Astrocyte (in vitro differentiated cells and primary cell): Measurements from ENCODE around the gene PLEKHG2. TPM values are rescaled to one million over a fixed set of nuclear protein-coding genes. Genes with fewer than 3 reads are reported as not detected.

ENCODE experiments used
- DNase-seq: peaks from one replicate; pipeline ENCODE4 v3.0.0-alpha.2; 2010; ENCODE audit warnings: low read depth
- FAIRE-seq: peaks from 2 replicates; lab custom pipeline; 2011; peaks lifted over from hg19 to GRCh38; lab: Jason Lieb, UNC
- H2AFZ ChIP-seq: 2 replicates; pipeline ENCODE4 v1.6.0; 2012; ENCODE audit warnings: low read depth, low read length, inconsistent platforms
- H3K27ac ChIP-seq: 2 replicates; pipeline ENCODE4 v1.5.1; 2011; ENCODE audit warnings: low read depth, low read length, inconsistent platforms
- H3K27me3 ChIP-seq: 2 replicates; pipeline ENCODE4 v1.6.0; 2011; ENCODE audit warnings: low read length, inconsistent platforms; ENCODE audit not compliant: insufficient read depth
- H3K36me3 ChIP-seq: 2 replicates; pipeline ENCODE4 v1.5.1; 2011; ENCODE audit warnings: low read length, inconsistent platforms; ENCODE audit not compliant: insufficient read depth
- H3K4me1 ChIP-seq: 2 replicates; pipeline ENCODE4 v1.5.1; 2011; ENCODE audit warnings: low read length, inconsistent platforms; ENCODE audit not compliant: insufficient read depth
- H3K4me2 ChIP-seq: 2 replicates; pipeline ENCODE4 v1.6.0; 2012; ENCODE audit warnings: low read length, inconsistent platforms
- H3K4me3 ChIP-seq: 2 replicates; pipeline ENCODE4 v1.5.1; 2011; ENCODE audit warnings: low read depth, mild to moderate bottlenecking, low read length, inconsistent platforms; ENCODE audit not compliant: insufficient read depth
- H3K79me2 ChIP-seq: 2 replicates; pipeline ENCODE4 v1.6.0; 2012; ENCODE audit warnings: mild to moderate bottlenecking, low read length, inconsistent platforms; ENCODE audit not compliant: insufficient read depth
- H3K9ac ChIP-seq: 2 replicates; pipeline ENCODE4 v1.6.0; 2012; ENCODE audit warnings: mild to moderate bottlenecking, low read length, inconsistent platforms
- H3K9me3 ChIP-seq: 2 replicates; pipeline ENCODE4 v1.5.1; 2012; ENCODE audit warnings: low read depth, mild to moderate bottlenecking, low read length, inconsistent platforms; ENCODE audit not compliant: insufficient read depth
- H4K20me1 ChIP-seq: 2 replicates; pipeline ENCODE4 v1.6.0; 2012; ENCODE audit warnings: low read length, inconsistent platforms; ENCODE audit not compliant: insufficient read depth
- H3K27ac Mint-ChIP-seq: one replicate; pipeline ENCODE4 v1.8.0; 2021; ENCODE audit warnings: mild to moderate bottlenecking, mixed read lengths; ENCODE audit not compliant: unreplicated experiment
- H3K27me3 Mint-ChIP-seq: one replicate; pipeline ENCODE4 v1.8.0; 2021; ENCODE audit warnings: low read depth, mixed read lengths; ENCODE audit not compliant: unreplicated experiment
- H3K36me3 Mint-ChIP-seq: one replicate; pipeline ENCODE4 v1.8.0; 2021; ENCODE audit warnings: low read depth, mixed read lengths; ENCODE audit not compliant: unreplicated experiment
- H3K4me1 Mint-ChIP-seq: one replicate; pipeline ENCODE4 v1.8.0; 2021; ENCODE audit warnings: low read depth, mixed read lengths; ENCODE audit not compliant: unreplicated experiment
- H3K4me3 Mint-ChIP-seq: one replicate; pipeline ENCODE4 v1.8.0; 2021; ENCODE audit warnings: mild to moderate bottlenecking, moderate library complexity, mixed read lengths; ENCODE audit not compliant: unreplicated experiment
- H3K9me3 Mint-ChIP-seq: one replicate; pipeline ENCODE4 v1.8.0; 2021; ENCODE audit warnings: mild to moderate bottlenecking, mixed read lengths; ENCODE audit not compliant: unreplicated experiment
- EZH2 ChIP-seq: IDR thresholded peaks from 2 replicates; pipeline ENCODE4 v1.6.1; 2012; ENCODE audit warnings: mild to moderate bottlenecking, low read length, inconsistent platforms; ENCODE audit not compliant: insufficient read depth
- total RNA-seq: library from RNA; stranded (reverse); gene quantifications from 2 replicates; pipeline ENCODE4 v1.2.1, GENCODE V29; 2021
- TF ChIP-seq, protein P1 (sequence below): IDR thresholded peaks from 2 replicates; pipeline ENCODE4 v1.5.1; 2011; ENCODE audit warnings: low read depth, mild to moderate bottlenecking, inconsistent platforms, low read length, moderate library complexity; ENCODE audit not compliant: insufficient read depth

Gene PLEKHG2
- total RNA-seq, 1 donor from 2014 or later: 102 TPM

GRCh38 chr19:39434123-39435076 is 21.9 kb downstream of the PLEKHG2 start:
- DNase-seq (no peak), FAIRE-seq (no peak)
- peak overlapping the region; percentile 94 for H3K27ac ChIP-seq
- peaks cover 24% of the 10 kb centered on the region for H3K4me1 Mint-ChIP-seq
- H4K20me1 ChIP-seq: peaks cover 29% of the 10 kb centered on the region
- no peaks in the 10 kb centered on the region for H3K9me3 Mint-ChIP-seq
- H3K27me3 ChIP-seq: no peaks in the 10 kb centered on the region
- peak overlapping the region; percentile 100 for H3K4me3 Mint-ChIP-seq
- H3K9me3 ChIP-seq: no peaks in the 10 kb centered on the region
- TF ChIP-seq, protein P1, sequence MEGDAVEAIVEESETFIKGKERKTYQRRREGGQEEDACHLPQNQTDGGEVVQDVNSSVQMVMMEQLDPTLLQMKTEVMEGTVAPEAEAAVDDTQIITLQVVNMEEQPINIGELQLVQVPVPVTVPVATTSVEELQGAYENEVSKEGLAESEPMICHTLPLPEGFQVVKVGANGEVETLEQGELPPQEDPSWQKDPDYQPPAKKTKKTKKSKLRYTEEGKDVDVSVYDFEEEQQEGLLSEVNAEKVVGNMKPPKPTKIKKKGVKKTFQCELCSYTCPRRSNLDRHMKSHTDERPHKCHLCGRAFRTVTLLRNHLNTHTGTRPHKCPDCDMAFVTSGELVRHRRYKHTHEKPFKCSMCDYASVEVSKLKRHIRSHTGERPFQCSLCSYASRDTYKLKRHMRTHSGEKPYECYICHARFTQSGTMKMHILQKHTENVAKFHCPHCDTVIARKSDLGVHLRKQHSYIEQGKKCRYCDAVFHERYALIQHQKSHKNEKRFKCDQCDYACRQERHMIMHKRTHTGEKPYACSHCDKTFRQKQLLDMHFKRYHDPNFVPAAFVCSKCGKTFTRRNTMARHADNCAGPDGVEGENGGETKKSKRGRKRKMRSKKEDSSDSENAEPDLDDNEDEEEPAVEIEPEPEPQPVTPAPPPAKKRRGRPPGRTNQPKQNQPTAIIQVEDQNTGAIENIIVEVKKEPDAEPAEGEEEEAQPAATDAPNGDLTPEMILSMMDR: no peak
- TF ChIP-seq EZH2: no peak
- peak overlapping the region; percentile 99 for H3K4me3 ChIP-seq
- no peak overlapping the region for H2AFZ ChIP-seq
- H3K9ac ChIP-seq: peak overlapping the region; percentile 99
- peak overlapping the region; percentile 89 for H3K27ac Mint-ChIP-seq
- peaks cover 39% of the 10 kb centered on the region for H3K79me2 ChIP-seq
- no peaks in the 10 kb centered on the region for H3K27me3 Mint-ChIP-seq
- H3K36me3 Mint-ChIP-seq: peaks cover 14% of the 10 kb centered on the region
- peak overlapping the region; percentile 88 for H3K4me2 ChIP-seq
- H3K36me3 ChIP-seq: peaks cover 26% of the 10 kb centered on the region
- H3K4me1 ChIP-seq: peaks cover 26% of the 10 kb centered on the region

GRCh38 chr19:39435499-39436349 is 23.3 kb downstream of the PLEKHG2 start, which contains the start of gene RPS16:
Gene RPS16 (minus strand): TSS chr19:39435949. CDS start chr19:39435895, 54 bp downstream.
- peak within 1 kb of the TSS; percentile 99 for H3K4me3 ChIP-seq
- peaks cover 19% of the 10 kb centered on the region for H3K4me1 Mint-ChIP-seq
- H3K4me3 Mint-ChIP-seq: peak within 1 kb of the TSS; percentile 100
- H3K4me1 ChIP-seq: peaks cover 22% of the 10 kb centered on the region
- no peaks in the 10 kb centered on the region for H3K9me3 ChIP-seq
- peak within 1 kb of the TSS; percentile 100 for H3K4me2 ChIP-seq
- peaks cover 11% of the 10 kb centered on the region for H3K36me3 Mint-ChIP-seq
- H4K20me1 ChIP-seq: peaks cover 29% of the 10 kb centered on the region
- FAIRE-seq (no peak), DNase-seq (peak; percentile 89)
- H3K27ac Mint-ChIP-seq: peak within 1 kb of the TSS; percentile 89
- no peaks in the 10 kb centered on the region for H3K27me3 Mint-ChIP-seq
- H3K27me3 ChIP-seq: no peaks in the 10 kb centered on the region
- peaks cover 26% of the 10 kb centered on the region for H3K36me3 ChIP-seq
- H3K9me3 Mint-ChIP-seq: no peaks in the 10 kb centered on the region
- peak within 1 kb of the TSS; percentile 99 for H3K9ac ChIP-seq
- peaks cover 39% of the 10 kb centered on the region for H3K79me2 ChIP-seq
- peak within 1 kb of the TSS; percentile 94 for H3K27ac ChIP-seq
- TF ChIP-seq, protein P1: no peak
- no peak for TF ChIP-seq EZH2
- peak within 1 kb of the TSS; percentile 58 for H2AFZ ChIP-seq
